VCaP (cell line): Measurements from ENCODE around the gene OCLN.

ENCODE experiments used
- H3K27ac ChIP-seq: fragments of 450-650 bp; 2 replicates; pipeline ENCODE4 v1.5.1; 2017
- TF ChIP-seq, protein P1 (sequence below): fragments of 450-650 bp; conservative IDR thresholded peaks from 2 replicates; pipeline ENCODE4 v1.5.1; 2017; ENCODE audit warnings: mild to moderate bottlenecking, moderate library complexity

OCLN gene

DNA sequence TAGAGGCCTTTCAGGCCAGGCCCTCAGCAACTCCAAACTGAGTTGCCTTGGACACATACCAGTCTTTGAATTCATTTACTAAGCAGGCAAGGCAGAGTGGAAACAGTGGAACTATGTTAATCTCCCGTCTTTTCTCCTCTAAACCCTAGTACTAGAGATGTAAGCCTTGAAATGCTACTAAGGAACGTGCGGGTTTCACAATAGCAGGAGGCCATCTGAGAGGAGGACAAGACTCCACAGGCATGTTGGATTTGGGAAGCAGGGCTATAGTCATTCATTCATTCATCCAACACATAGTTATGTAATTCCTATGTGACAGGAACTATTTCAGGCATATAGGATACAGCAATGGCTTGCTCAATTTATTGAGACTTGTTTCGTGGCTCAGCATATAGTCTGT lies 3.3 kb upstream of the OCLN start:
- TF ChIP-seq, protein P1, sequence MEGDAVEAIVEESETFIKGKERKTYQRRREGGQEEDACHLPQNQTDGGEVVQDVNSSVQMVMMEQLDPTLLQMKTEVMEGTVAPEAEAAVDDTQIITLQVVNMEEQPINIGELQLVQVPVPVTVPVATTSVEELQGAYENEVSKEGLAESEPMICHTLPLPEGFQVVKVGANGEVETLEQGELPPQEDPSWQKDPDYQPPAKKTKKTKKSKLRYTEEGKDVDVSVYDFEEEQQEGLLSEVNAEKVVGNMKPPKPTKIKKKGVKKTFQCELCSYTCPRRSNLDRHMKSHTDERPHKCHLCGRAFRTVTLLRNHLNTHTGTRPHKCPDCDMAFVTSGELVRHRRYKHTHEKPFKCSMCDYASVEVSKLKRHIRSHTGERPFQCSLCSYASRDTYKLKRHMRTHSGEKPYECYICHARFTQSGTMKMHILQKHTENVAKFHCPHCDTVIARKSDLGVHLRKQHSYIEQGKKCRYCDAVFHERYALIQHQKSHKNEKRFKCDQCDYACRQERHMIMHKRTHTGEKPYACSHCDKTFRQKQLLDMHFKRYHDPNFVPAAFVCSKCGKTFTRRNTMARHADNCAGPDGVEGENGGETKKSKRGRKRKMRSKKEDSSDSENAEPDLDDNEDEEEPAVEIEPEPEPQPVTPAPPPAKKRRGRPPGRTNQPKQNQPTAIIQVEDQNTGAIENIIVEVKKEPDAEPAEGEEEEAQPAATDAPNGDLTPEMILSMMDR = no peak
- H3K27ac ChIP-seq = no peak overlapping the region

DNA sequence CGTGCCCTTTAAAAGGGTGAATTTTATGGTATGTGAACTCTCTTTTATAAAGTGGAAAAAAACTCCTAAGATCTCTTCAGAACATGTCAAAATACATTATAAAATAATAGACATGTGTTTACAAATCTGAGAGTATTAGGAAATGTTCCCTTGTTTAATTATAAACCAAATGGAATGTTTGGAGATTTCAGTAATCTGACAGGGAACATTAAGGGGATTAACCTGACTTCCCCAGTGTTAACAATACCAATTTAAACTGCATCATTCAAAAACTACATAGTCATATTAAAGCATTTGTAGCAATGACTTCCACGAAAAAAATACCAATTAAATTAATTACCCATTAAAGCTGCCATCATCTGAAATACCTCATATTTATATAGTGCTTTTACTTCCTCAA lies 1.6 kb upstream of the OCLN start:
- TF ChIP-seq, protein P1 = no peak
- peak overlapping the region; percentile 96 for H3K27ac ChIP-seq

DNA sequence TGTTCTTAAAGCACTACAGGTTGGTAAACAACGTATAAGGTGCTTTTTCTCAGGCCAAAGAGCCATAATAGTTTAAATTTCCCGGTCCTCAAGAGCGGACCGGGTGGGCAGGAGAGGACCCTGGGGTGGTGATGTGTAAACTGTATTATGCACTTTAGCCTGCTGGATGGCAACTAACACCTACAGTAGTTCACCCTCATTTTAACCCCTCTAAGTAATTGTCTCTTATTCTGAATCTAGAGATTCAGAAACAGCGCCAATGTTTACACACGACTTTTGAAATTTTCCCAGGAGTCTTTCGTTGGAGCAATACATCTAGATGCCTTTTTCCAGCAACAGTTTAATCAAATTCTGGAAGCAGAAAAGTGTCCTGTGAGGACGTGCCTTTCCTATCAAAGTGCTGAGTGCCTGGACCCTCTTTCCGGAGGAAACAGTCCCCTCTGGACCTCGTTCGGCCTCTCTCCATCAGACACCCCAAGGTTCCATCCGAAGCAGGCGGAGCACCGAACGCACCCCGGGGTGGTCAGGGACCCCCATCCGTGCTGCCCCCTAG lies 676 bp upstream of the OCLN start:
- TF ChIP-seq, protein P1 = no peak
- peak overlapping the region; percentile 96 for H3K27ac ChIP-seq

DNA sequence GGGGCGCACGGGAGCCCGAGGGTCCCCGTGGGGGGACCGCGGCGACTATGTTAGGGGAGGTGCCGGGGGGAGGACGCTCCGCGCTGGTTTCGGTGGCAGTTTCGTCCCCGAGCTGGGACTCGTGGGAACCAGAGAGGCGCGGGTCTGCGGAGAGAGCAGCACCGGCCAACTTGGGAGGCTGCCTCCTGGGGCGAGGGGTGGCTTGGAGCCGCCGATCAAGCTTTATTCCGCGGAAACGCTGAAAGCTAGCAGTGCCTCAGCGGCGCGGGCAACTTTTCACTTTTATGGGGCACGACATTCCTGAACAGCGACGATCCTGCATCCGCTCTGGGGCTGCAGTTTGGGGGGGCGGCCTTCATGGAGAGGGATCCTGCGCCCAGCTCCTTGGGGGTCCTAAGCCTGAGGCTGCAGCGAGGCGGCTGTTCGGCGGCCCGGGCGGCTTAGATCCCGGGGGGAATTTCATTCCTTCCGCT lies 369 bp downstream of the OCLN start:
- peak overlapping the region; percentile 96 for H3K27ac ChIP-seq
- TF ChIP-seq, protein P1 = no peak

DNA sequence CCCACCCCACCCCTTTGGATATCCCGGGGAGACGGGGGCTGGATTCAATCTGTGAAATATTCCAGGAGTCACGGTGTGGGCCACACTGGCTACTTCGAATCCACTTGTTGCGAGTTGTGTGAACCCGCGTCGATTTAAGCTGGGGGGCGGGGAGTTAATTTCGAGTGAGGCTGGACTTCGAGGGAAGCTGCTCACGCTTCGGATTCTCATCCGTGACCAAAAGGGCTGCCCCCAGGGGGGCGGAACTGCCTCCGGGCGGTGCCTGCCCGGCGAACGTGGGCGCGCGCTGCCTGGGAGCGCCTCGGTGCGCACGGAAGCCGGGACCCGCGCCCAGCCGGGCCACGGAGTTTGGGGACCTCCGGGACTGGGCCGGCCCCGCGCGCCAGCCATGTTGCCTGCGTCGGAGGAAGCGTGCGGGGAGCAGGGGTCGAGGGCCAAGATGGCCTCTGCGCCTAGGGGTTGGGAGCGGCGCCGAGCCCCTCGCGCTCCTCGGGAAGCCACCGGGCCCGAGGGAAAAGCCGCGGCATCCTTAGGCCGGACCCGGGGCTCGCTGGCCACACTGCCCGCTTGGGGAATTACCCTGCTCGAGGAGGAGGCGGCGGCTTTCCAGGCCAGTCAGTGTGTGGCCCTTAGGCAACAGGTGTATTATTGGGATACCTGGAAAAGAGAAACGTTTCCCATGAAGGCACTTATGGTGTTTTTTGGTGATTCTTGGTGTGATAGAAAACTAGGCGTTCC lies 975 bp downstream of the OCLN start:
- TF ChIP-seq, protein P1 = no peak
- H3K27ac ChIP-seq = peak overlapping the region; percentile 96

- TF ChIP-seq, protein P1 = no peak
- H3K27ac ChIP-seq = peak overlapping the region; percentile 96
Observed at GRCh38 chr5:69494452-69494851, 1.9 kb downstream of the OCLN start.

DNA sequence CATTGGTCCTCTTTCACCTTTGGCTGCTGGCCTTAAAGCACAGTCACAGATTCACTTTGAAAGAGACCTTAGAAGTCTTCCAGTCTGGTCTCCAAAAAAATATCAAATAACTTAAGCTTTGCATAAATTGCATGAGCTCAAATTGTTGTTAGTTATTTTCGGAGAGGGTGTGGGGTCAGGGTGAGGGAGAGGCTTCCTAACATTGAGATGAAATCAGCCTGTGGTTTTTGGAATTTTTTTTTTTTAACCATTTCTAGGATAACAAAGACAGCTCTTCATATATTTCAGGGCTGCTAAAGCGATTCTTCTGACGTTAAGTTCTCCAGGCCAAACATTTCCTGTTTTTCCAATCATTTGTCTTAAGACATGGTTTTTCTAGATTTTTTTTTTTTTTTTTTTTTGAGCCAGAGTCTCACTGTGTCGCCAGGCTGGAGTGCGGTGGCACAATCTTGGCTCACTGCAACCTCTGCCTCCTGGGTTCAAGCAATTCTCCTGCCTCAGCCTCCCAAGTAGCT lies 4.5 kb downstream of the OCLN start:
- TF ChIP-seq, protein P1 = no peak
- peak overlapping the region; percentile 6; the same call in 1 of the 2 replicates for H3K27ac ChIP-seq
